ENCODE results near the gene TMEM139. TPM values are rescaled to one million over a fixed set of nuclear protein-coding genes. Genes with fewer than 3 reads are reported as not detected.

The TMEM139 gene
- total and polyA plus RNA-seq, 4 donors = 8.4 to 31.8 (median 19.5) TPM

GRCh38 chr7:143237366-143237765, 47.4 kb upstream of the TMEM139 start:
- no peak for TF ChIP-seq CTCF (IDR thresholded peaks at IDR 0.05; ENCODE audit: control extremely low read depth, extremely low read depth)
- peak overlapping the region in 1 of 2 donors; percentile 20 for H3K27ac ChIP-seq (ENCODE audit: low read depth in 1 of 2, low read length in 1 of 2)
- peaks cover 0 to 5% (median 0%) of the 10 kb centered on the region in 5 donors for H3K4me1 ChIP-seq (ENCODE audit: control insufficient read depth in 5 of 5, insufficient read depth in 5 of 5, low read length in 5 of 5)

DNA sequence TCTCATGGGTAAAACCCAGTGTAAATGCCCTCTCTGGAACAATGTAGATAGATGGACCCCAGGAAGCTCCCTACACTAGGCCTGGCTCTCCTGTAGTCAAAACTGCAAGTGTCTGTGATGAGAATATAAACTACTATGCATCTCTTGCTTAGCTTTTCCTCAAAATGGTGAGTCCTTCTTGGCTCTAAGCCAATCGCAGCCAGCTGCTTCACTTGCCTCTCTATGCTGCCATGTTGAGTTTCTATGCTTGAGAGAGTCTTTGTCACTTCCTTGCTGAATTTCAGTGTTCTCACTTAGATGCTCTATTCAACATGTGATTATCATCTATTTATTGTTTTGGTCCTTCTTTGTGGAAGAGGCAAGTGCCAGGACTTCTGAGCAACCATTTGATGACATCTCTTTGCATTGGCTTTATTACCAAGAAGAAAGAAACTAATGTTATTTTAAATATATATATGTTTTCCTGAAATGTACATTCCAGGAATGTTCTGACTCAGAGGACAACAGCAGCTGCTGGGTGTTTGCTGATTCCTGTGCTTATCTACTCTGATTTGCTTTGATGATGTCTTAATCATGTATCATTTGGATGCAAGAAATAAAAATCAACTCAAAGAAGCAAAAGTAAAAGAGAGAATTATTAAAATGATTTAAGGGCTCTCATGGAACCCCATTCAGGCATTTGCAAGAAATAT, 46.3 kb upstream of the TMEM139 start:
- ATAC-seq (ENCODE audit: insufficient read depth, low FRiP score) = no peak
- TF ChIP-seq CTCF (IDR thresholded peaks at IDR 0.05; ENCODE audit: control extremely low read depth, extremely low read depth) = no peak
- peaks cover 0 to 8% (median 0%) of the 10 kb centered on the region in 5 donors for H3K4me1 ChIP-seq (ENCODE audit: control insufficient read depth in 5 of 5, insufficient read depth in 5 of 5, low read length in 5 of 5)
- DNase-seq = no peak
- no peak overlapping the region for H3K4me3 ChIP-seq
- H3K27ac ChIP-seq (ENCODE audit: low read depth in 1 of 2, low read length in 1 of 2) = no peak overlapping the region
- H3K36me3 ChIP-seq (ENCODE audit: control insufficient read depth in 4 of 4, insufficient read depth in 4 of 4, low read length in 4 of 4) = no peaks in the 10 kb centered on the region
- 92 to 97% methylated on average over 1 of the region's 1 CpG for WGBS, 2 donors
- H3K27me3 ChIP-seq (ENCODE audit: control insufficient read depth in 3 of 3, insufficient read depth in 3 of 3, low read length in 2 of 3) = peaks cover 0 to 5% (median 0%) of the 10 kb centered on the region in 3 donors
- no peak overlapping the region for H3K9ac ChIP-seq (ENCODE audit: insufficient read depth in 1 of 2, low read length in 2 of 2)
- peaks cover 0 to 5% (median 1%) of the 10 kb centered on the region in 4 donors for H3K9me3 ChIP-seq (ENCODE audit: control insufficient read depth in 4 of 4, insufficient read depth in 3 of 4, low read length in 3 of 4)

More at GRCh38 chr7:143237366-143237765, 47.4 kb upstream of the TMEM139 start:
- Histone ChIP-seq H3K9me3 (ENCODE audit: control insufficient read depth in 4 of 4, insufficient read depth in 3 of 4, low read length in 3 of 4) (peaks cover 0 to 5% (median 1%) of the 10 kb centered on the region in 4 donors), H3K9ac (ENCODE audit: insufficient read depth in 1 of 2, low read length in 2 of 2) (no peak overlapping the region), H3K4me3 (no peak overlapping the region), H3K36me3 (ENCODE audit: control insufficient read depth in 4 of 4, insufficient read depth in 4 of 4, low read length in 4 of 4) (no peaks in the 10 kb centered on the region), H3K27me3 (ENCODE audit: control insufficient read depth in 3 of 3, insufficient read depth in 3 of 3, low read length in 2 of 3) (peaks cover 0 to 5% (median 0%) of the 10 kb centered on the region in 3 donors)
- DNase-seq = no peak
- no peak for ATAC-seq (ENCODE audit: insufficient read depth, low FRiP score)

- Histone ChIP-seq H3K4me1 (ENCODE audit: control insufficient read depth in 5 of 5, insufficient read depth in 5 of 5, low read length in 5 of 5) (peaks cover 0 to 13% (median 0%) of the 10 kb centered on the region in 5 donors), H3K4me3 (no peak overlapping the region), H3K9ac (ENCODE audit: insufficient read depth in 1 of 2, low read length in 2 of 2) (no peak overlapping the region), H3K27me3 (ENCODE audit: control insufficient read depth in 3 of 3, insufficient read depth in 3 of 3, low read length in 2 of 3) (peaks cover 0 to 5% (median 0%) of the 10 kb centered on the region in 3 donors), H3K27ac (ENCODE audit: low read depth in 1 of 2, low read length in 1 of 2) (no peak overlapping the region), H3K9me3 (ENCODE audit: control insufficient read depth in 4 of 4, insufficient read depth in 3 of 4, low read length in 3 of 4) (peaks cover 0 to 5% (median 1%) of the 10 kb centered on the region in 4 donors), H3K36me3 (ENCODE audit: control insufficient read depth in 4 of 4, insufficient read depth in 4 of 4, low read length in 4 of 4) (no peaks in the 10 kb centered on the region)
- ATAC-seq (ENCODE audit: insufficient read depth, low FRiP score) = peak; percentile 37
- TF ChIP-seq CTCF (IDR thresholded peaks at IDR 0.05; ENCODE audit: control extremely low read depth, extremely low read depth) = no peak
- DNase-seq = no peak
Observed at GRCh38 chr7:143239813-143240212, 44.9 kb upstream of the TMEM139 start.
